HepG2 (cell line): ENCODE data around the gene HNF1B. TPM values are rescaled to one million over a fixed set of nuclear protein-coding genes. Genes with fewer than 3 reads are reported as not detected.
A peak's percentile ranks its signal among the peaks of the same experiment; 100 is the strongest.

Experiments used
- ARID4A ChIP-seq: sonication (generic); formaldehyde crosslinking; IDR thresholded peaks from 2 replicates; pipeline ENCODE4 v1.5.0; 2020; ENCODE audit warnings: mild to moderate bottlenecking, missing genetic modification reagents, borderline replicate concordance
- ATF4 ChIP-seq, 2 experiments: fragments of 450-650 bp in 1 of 2; sonication (generic) in 1 of 2; formaldehyde crosslinking; IDR thresholded peaks; 2 replicates each; pipeline versions ENCODE4 v1.5.0 to v1.8.0; 2020 to 2022; ENCODE audit warnings: mild to moderate bottlenecking in 1 of 2, missing genetic modification reagents in 1 of 2
- CERS6 ChIP-seq: sonication (generic); formaldehyde crosslinking; IDR thresholded peaks from 2 replicates; pipeline ENCODE4 v1.5.0; 2020; ENCODE audit warnings: missing genetic modification reagents
- ESRRA ChIP-seq: sonication (generic); formaldehyde crosslinking; IDR thresholded peaks from 2 replicates; pipeline ENCODE4 v1.5.1; 2020; ENCODE audit warnings: mild to moderate bottlenecking, low read depth, missing genetic modification reagents
- FOXA1 ChIP-seq, 2 experiments: fragments of 450-650 bp in 1 of 2; sonication (generic) in 1 of 2; formaldehyde crosslinking in 1 of 2; IDR thresholded peaks; 2 replicates each; pipeline versions ENCODE4 v1.4.0 to v1.6.1; 2016 to 2020; ENCODE audit warnings: missing genetic modification reagents in 1 of 2
- HOXA9 ChIP-seq: sonication (generic); formaldehyde crosslinking; IDR thresholded peaks from 2 replicates; pipeline ENCODE4 v1.8.1; 2022; ENCODE audit warnings: missing genetic modification reagents, mild to moderate bottlenecking, moderate library complexity, borderline replicate concordance
- KLF15 ChIP-seq: sonication (generic); formaldehyde crosslinking; IDR thresholded peaks from 2 replicates; pipeline ENCODE4 v1.8.1; 2023; ENCODE audit warnings: borderline replicate concordance, mild to moderate bottlenecking, inconsistent platforms, missing genetic modification reagents, mixed read lengths
- MLXIP ChIP-seq: sonication (generic); formaldehyde crosslinking; IDR thresholded peaks from 2 replicates; pipeline ENCODE4 v1.9.0; 2021; ENCODE audit warnings: missing genetic modification reagents, borderline replicate concordance
- MXD1 ChIP-seq: sonication (generic); formaldehyde crosslinking; IDR thresholded peaks from 2 replicates; pipeline ENCODE4 v1.4.0; 2020; ENCODE audit warnings: mild to moderate bottlenecking, missing genetic modification reagents
- NR2F1 ChIP-seq, 2 experiments: fragments of 450-650 bp in 1 of 2; formaldehyde crosslinking in 1 of 2; IDR thresholded peaks; 2 replicates each; pipeline versions ENCODE4 v1.5.0 to v1.6.1; 2016 to 2020; ENCODE audit warnings: mild to moderate bottlenecking in 1 of 2, missing compliant biosample characterization in 1 of 2, missing genetic modification reagents in 1 of 2, moderate library complexity in 1 of 2
- SOX5 ChIP-seq: IDR thresholded peaks from 2 replicates; pipeline ENCODE4 v1.6.1; 2016; ENCODE audit warnings: borderline replicate concordance
- SRF ChIP-seq: IDR thresholded peaks from 2 replicates; pipeline ENCODE4 v1.6.1; 2011; ENCODE audit warnings: mild to moderate bottlenecking, low read depth, low read length, moderate library complexity
- THRA ChIP-seq: sonication (generic); formaldehyde crosslinking; IDR thresholded peaks from 2 replicates; pipeline ENCODE4 v1.4.0; 2020; ENCODE audit warnings: missing genetic modification reagents, borderline replicate concordance
- ZNF562 ChIP-seq: sonication (generic); formaldehyde crosslinking; IDR thresholded peaks from 2 replicates; pipeline ENCODE4 v1.8.0; 2022; ENCODE audit warnings: missing genetic modification reagents, borderline replicate concordance
- ZNF563 ChIP-seq: sonication (generic); formaldehyde crosslinking; IDR thresholded peaks from 2 replicates; pipeline ENCODE4 v1.8.0; 2022; ENCODE audit warnings: mild to moderate bottlenecking, moderate library complexity, missing genetic modification reagents
- polyA plus RNA-seq, 8 experiments: library from polyadenylated mRNA; depleted of rRNA in 3 of 8; stranded (reverse) in 7 of 8; unstranded in 1 of 8; fragments of >200 nt; fragmentation: Illumina TruSeq in 4 of 8; extraction: Trizol in 4 of 8; gene quantifications; 2 replicates each; pipeline versions ENCODE4 v1.2.1 to v1.2.3, GENCODE V29; 2011 to 2016; ENCODE audit warnings: low read depth in 4 of 8, missing spikeins in 1 of 8, mixed read lengths in 1 of 8; ENCODE audit not compliant: insufficient read depth in 1 of 8
- total RNA-seq, 5 experiments: library from RNA; depleted of rRNA; stranded (reverse); fragments of >200 nt; fragmentation: Illumina TruSeq; extraction: Trizol; gene quantifications; 2 replicates each; pipeline ENCODE4 v1.2.3, GENCODE V29; 2016; ENCODE audit warnings: low read depth in 1 of 5

Gene HNF1B
- total and polyA plus RNA-seq, 2 of the 13 experiments (the other 11 are each of a cell fraction or from before 2014, with no cell fraction given), result 1.9 to 5.3 TPM

GRCh38 chr17:37676115-37676925 lies 68.5 kb downstream of the HNF1B start (continued):
- peak; percentile 36; the same call in 1 of the 2 replicates for TF ChIP-seq ARID4A
- no peak; the same call in 1 of the 2 replicates for TF ChIP-seq KLF15 (CRISPR knock-in tag)
- peak in 1 of 2 experiments; percentile 79; a peak in 2 of 4 replicates for TF ChIP-seq ATF4 (CRISPR knock-in tag; IDR thresholded peaks at IDR 0.05)
- 0 out of 2 replicates have a peak, but pooled peaks have one; percentile 3 for TF ChIP-seq ESRRA
- TF ChIP-seq MXD1 (CRISPR knock-in tag), result no peak
- TF ChIP-seq THRA, result 0 out of 2 replicates have a peak, but pooled peaks have one; percentile 24
- no peak for TF ChIP-seq SRF
- peak; percentile 80 for TF ChIP-seq SOX5
- TF ChIP-seq NR2F1 (CRISPR knock-in tag; IDR thresholded peaks at IDR 0.05), result peak; percentile 58 to 64; a peak in 3 of 4 replicates
- no peak for TF ChIP-seq FOXA1 (IDR thresholded peaks at IDR 0.05)
- peak; percentile 69 for TF ChIP-seq FOXA1 (CRISPR knock-in tag; IDR thresholded peaks at IDR 0.05)
- no peak for TF ChIP-seq CERS6 (CRISPR knock-in tag)
- peak; percentile 57; the same call in 1 of the 2 replicates for TF ChIP-seq MLXIP (CRISPR knock-in tag)
- no peak for TF ChIP-seq ZNF562 (CRISPR knock-in tag)
- TF ChIP-seq HOXA9 (CRISPR knock-in tag), result peak; percentile 83
- TF ChIP-seq ZNF563 (CRISPR knock-in tag), result no peak
